ENCODE measurements around the gene PDCD6IP. TPM values are rescaled to one million over a fixed set of nuclear protein-coding genes. Genes with fewer than 3 reads are reported as not detected.
"Not testable (repeated sequence)": the region's sequence is repeated elsewhere in the genome, so short reads cannot be mapped to it uniquely, and the experiment has no call there.

Gene PDCD6IP
- total RNA-seq, 1 donor from 2014 or later: 172 TPM

- no peak for DNase-seq (ENCODE audit: extremely low read depth, low read depth, low spot score)
Measured at GRCh38 chr3:33791477-33792166, 6.8 kb upstream of the PDCD6IP start.

GRCh38 chr3:33792167-33792892, 6.1 kb upstream of the PDCD6IP start:
- no peak for DNase-seq (ENCODE audit: extremely low read depth, low read depth, low spot score)

GRCh38 chr3:33795131-33795530, 3.3 kb upstream of the PDCD6IP start:
- no peak for DNase-seq (ENCODE audit: extremely low read depth, low read depth, low spot score)

GRCh38 chr3:33795856-33796536, 2.4 kb upstream of the PDCD6IP start:
- DNase-seq (ENCODE audit: extremely low read depth, low read depth, low spot score): no peak

GRCh38 chr3:33798113-33798417, 365 bp upstream of the PDCD6IP start:
- no peak for DNase-seq (ENCODE audit: extremely low read depth, low read depth, low spot score)

GRCh38 chr3:33799202-33799551, 747 bp downstream of the PDCD6IP start:
- no peak for DNase-seq (ENCODE audit: extremely low read depth, low read depth, low spot score)

- DNase-seq (ENCODE audit: extremely low read depth, low read depth, low spot score): no peak
Measured at GRCh38 chr3:33803252-33803651, 4.8 kb downstream of the PDCD6IP start.

- no peak for DNase-seq (ENCODE audit: extremely low read depth, low read depth, low spot score)
Measured at GRCh38 chr3:33803894-33804526, 5.6 kb downstream of the PDCD6IP start.

- peak; percentile 22 for DNase-seq (ENCODE audit: extremely low read depth, low read depth, low spot score)
Measured at GRCh38 chr3:33807191-33807590, 8.8 kb downstream of the PDCD6IP start.

- DNase-seq (ENCODE audit: extremely low read depth, low read depth, low spot score): no peak
Measured at GRCh38 chr3:33808559-33808958, 10.1 kb downstream of the PDCD6IP start.

- no peak for DNase-seq (ENCODE audit: extremely low read depth, low read depth, low spot score)
Measured at GRCh38 chr3:33810545-33810944, 12.1 kb downstream of the PDCD6IP start.

- no peak for DNase-seq (ENCODE audit: extremely low read depth, low read depth, low spot score)
Measured at GRCh38 chr3:33821989-33822388, 23.6 kb downstream of the PDCD6IP start.

- no peak for DNase-seq (ENCODE audit: extremely low read depth, low read depth, low spot score)
Measured at GRCh38 chr3:33823821-33824220, 25.4 kb downstream of the PDCD6IP start.

GRCh38 chr3:33825111-33825510, 26.7 kb downstream of the PDCD6IP start:
- no peak for DNase-seq (ENCODE audit: extremely low read depth, low read depth, low spot score)

- no peak for DNase-seq (ENCODE audit: extremely low read depth, low read depth, low spot score)
Measured at GRCh38 chr3:33826206-33826605, 27.8 kb downstream of the PDCD6IP start.

GRCh38 chr3:33826688-33827087, 28.3 kb downstream of the PDCD6IP start:
- DNase-seq (ENCODE audit: extremely low read depth, low read depth, low spot score): no peak

- DNase-seq (ENCODE audit: extremely low read depth, low read depth, low spot score): no peak
Measured at GRCh38 chr3:33829720-33830119, 31.3 kb downstream of the PDCD6IP start.

GRCh38 chr3:33831053-33831452, 32.6 kb downstream of the PDCD6IP start:
- no peak for DNase-seq (ENCODE audit: extremely low read depth, low read depth, low spot score)

GRCh38 chr3:33833408-33834095, 35.1 kb downstream of the PDCD6IP start:
- DNase-seq (ENCODE audit: extremely low read depth, low read depth, low spot score): no peak

GRCh38 chr3:33834096-33834453, 35.6 kb downstream of the PDCD6IP start:
- DNase-seq (ENCODE audit: extremely low read depth, low read depth, low spot score): no peak

GRCh38 chr3:33837182-33837581, 38.8 kb downstream of the PDCD6IP start:
- DNase-seq (ENCODE audit: extremely low read depth, low read depth, low spot score): not testable (repeated sequence)
